ENCODE measurements around the gene PTPRN2. TPM values are rescaled to one million over a fixed set of nuclear protein-coding genes. Genes with fewer than 3 reads are reported as not detected.

Gene PTPRN2
- total and polyA plus RNA-seq, 2 of the 13 experiments (the other 11 are each of a cell fraction or from before 2014, with no cell fraction given), result 2.5 to 24.2 TPM

GRCh38 chr7:158077934-158078910 lies 509.4 kb downstream of the PTPRN2 start:
- Histone ChIP-seq H3K27ac (ENCODE audit: extremely low read length, insufficient read depth, low read length) (no peak overlapping the region), H3K79me2 (ENCODE audit: insufficient read depth, low read length) (no peaks in the 10 kb centered on the region), H3K36me3 (replicated peaks in 1 of 2; ENCODE audit: control insufficient read depth in 1 of 2, insufficient read depth in 2 of 2, low read length in 2 of 2) (no peaks in the 10 kb centered on the region; a peak in 1 of 5 replicates), H2AFZ (ENCODE audit: low read length) (no peak overlapping the region), H3K4me3 (replicated peaks in 1 of 3; ENCODE audit: insufficient read depth in 1 of 3, low read depth in 2 of 3, low read length in 3 of 3) (no peak overlapping the region), H3K9ac (ENCODE audit: insufficient read depth, low read depth, low read length) (no peak overlapping the region), H3K4me2 (ENCODE audit: low read depth, low read length) (no peak overlapping the region), H3K27me3 (ENCODE audit: control insufficient read depth in 1 of 2, insufficient read depth in 2 of 2, low read length in 2 of 2) (no peaks in the 10 kb centered on the region), H3K4me1 (ENCODE audit: insufficient read depth, low read length) (no peaks in the 10 kb centered on the region), H4K20me1 (ENCODE audit: insufficient read depth, low read length) (no peaks in the 10 kb centered on the region), H3K9me3 (ENCODE audit: low read length) (no peaks in the 10 kb centered on the region)
- no peak for DNase-seq (ENCODE audit: low spot score)
- POLR2A ChIA-PET, result no interaction called here
- no peak for FAIRE-seq
- in situ Hi-C loops (cut with HindIII; ENCODE audit: extremely low pct_ligation_motif_present, low pct_unique_long_range_greater_than_20kb) (no loop called here), intact Hi-C loops (cut with micrococcal nuclease; ENCODE audit: unreplicated experiment) (no loop called here)
- BruUV-seq (replicated peaks), result no TSS peak
- CTCF ChIA-PET (ENCODE audit: low intra/inter-chr PET ratio, low total read pairs), result no interaction called here
- no peak for ATAC-seq
- 90% methylated on average over 21 of the region's 22 CpGs for WGBS (ENCODE audit: low lambda C conversion rate)
- no peak for TF ChIP-seq ZNF235 (CRISPR knock-in tag; IDR thresholded peaks at IDR 0.05; ENCODE audit: borderline replicate concordance)
- TF ChIP-seq ZNF549 (CRISPR knock-in tag; IDR thresholded peaks at IDR 0.05), result no peak
- no peak for TF ChIP-seq FOXO4 (CRISPR knock-in tag; conservative IDR thresholded peaks at IDR 0.05)
- TF ChIP-seq AKNA (CRISPR knock-in tag; IDR thresholded peaks at IDR 0.05; ENCODE audit: borderline replicate concordance), result no peak
- no peak for TF ChIP-seq NKX3-1 (CRISPR knock-in tag; IDR thresholded peaks at IDR 0.05)
- no peak for TF ChIP-seq ZNF362 (CRISPR knock-in tag; IDR thresholded peaks at IDR 0.05; ENCODE audit: borderline replicate concordance)
- no peak for TF ChIP-seq ZNF784 (CRISPR knock-in tag; IDR thresholded peaks at IDR 0.05; ENCODE audit: borderline replicate concordance)
- TF ChIP-seq ZNF383 (CRISPR knock-in tag; IDR thresholded peaks at IDR 0.05; ENCODE audit: borderline replicate concordance), result no peak
- TF ChIP-seq PTBP1 (IDR thresholded peaks at IDR 0.05; ENCODE audit: low read depth, low read length, poor library complexity, severe bottlenecking), result no peak
- no peak for TF ChIP-seq ZNF660 (CRISPR knock-in tag; IDR thresholded peaks at IDR 0.05; ENCODE audit: borderline replicate concordance, low read depth)
- TF ChIP-seq ZNF337 (CRISPR knock-in tag; IDR thresholded peaks at IDR 0.05; ENCODE audit: borderline replicate concordance, low read depth), result no peak
